Prostate gland (tissue), 2 donors: ENCODE data around the gene SPAG4. TPM values are rescaled to one million over a fixed set of nuclear protein-coding genes. Genes with fewer than 3 reads are reported as not detected.

Source experiments
- DNase-seq: peaks from one replicate; pipeline ENCODE4 v3.0.0-alpha.2; 2019; ENCODE audit warnings: low spot score
- H3K27ac ChIP-seq, 2 donors: fragments of 200-600 bp; sonication (generic); 2 replicates each; pipeline ENCODE4 v1.5.1; 2017 to 2019
- H3K27me3 ChIP-seq: fragments of 200-600 bp; sonication (generic); replicated peaks from 2 replicates; pipeline ENCODE4 v1.5.1; 2019; ENCODE audit not compliant: insufficient read depth
- H3K36me3 ChIP-seq, 2 donors: fragments of 200-600 bp; sonication (generic); 1 replicate in 1 of 2; 2 replicates in 1 of 2; pipeline versions ENCODE4 v1.5.1 to v1.8.1; 2017 to 2019
- H3K4me1 ChIP-seq: fragments of 200-600 bp; sonication (generic); replicated peaks from 2 replicates; pipeline ENCODE4 v1.5.1; 2019
- H3K4me3 ChIP-seq, 2 donors: fragments of 200-600 bp; sonication (generic); 2 replicates each; pipeline ENCODE4 v1.5.1; 2017 to 2019
- H3K9me3 ChIP-seq: fragments of 200-600 bp; sonication (generic); 2 replicates; pipeline ENCODE4 v1.5.1; 2017
- POLR2A ChIP-seq: fragments of 450-650 bp; IDR thresholded peaks from one replicate; pipeline ENCODE4 v1.6.1; 2016; ENCODE audit warnings: antibody characterized with exemption, mild to moderate bottlenecking
- POLR2AphosphoS5 ChIP-seq: sonication (generic); formaldehyde crosslinking; IDR thresholded peaks from one replicate; pipeline ENCODE4 v1.6.1; 2017; ENCODE audit warnings: antibody characterized with exemption
- WGBS: methylation state at CpG from one replicate; pipeline ENCODE4 v1.1.5; 2018; 5-methylcytosine and 5-hydroxymethylcytosine counted together
- intact Hi-C: fragments of 100-400 bp; cut with DNase I; formaldehyde crosslinking; loops from one replicate; pipeline ENCODE4 v1.14.2; 2022
- small RNA-seq, 2 donors: library from RNA; depleted of rRNA; stranded (forward); fragments of <200 nt; gene quantifications; one replicate each; pipeline ENCODE3, GENCODE V24; 2016
- total RNA-seq, 2 donors: library from RNA; depleted of rRNA; stranded (reverse); fragments of >200 nt; gene quantifications; one replicate each; pipeline ENCODE4 v1.1.0, GENCODE V29; 2016
- TF ChIP-seq, protein P1 (sequence below), 4 experiments: fragments of 200-600 bp in 2 of 4; fragments of 450-650 bp in 2 of 4; sonication (generic) in 2 of 4; IDR thresholded peaks; 1 replicate in 3 of 4; 2 replicates in 1 of 4; pipeline ENCODE4 v1.5.1; 2016 to 2019; ENCODE audit warnings: antibody characterized with exemption in 4 of 4, mild to moderate bottlenecking in 2 of 4, moderate library complexity in 2 of 4

The SPAG4 gene
- total RNA-seq, 2 donors from 2014 or later = 0.91 to 10.4 TPM

DNA sequence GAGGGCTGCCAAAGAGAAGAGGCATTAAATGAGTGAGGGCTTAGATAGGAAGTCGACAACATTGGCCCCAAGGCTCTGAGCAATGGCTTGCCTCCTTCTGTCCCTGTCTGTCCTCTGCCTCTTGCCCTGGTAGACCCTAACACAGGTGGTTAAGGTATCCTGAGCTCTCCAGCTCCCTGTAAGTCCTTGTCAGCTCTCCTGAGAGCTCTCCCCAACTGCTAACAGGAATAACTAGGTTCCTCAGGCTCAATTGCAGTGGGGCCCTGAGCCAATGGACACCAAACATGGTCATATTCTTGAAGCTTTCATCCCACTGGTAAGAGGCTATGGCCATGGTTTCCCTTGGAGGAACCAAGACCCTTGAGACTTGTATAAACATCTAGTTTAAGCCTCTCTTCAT, 54.1 kb downstream of the SPAG4 start:
- Histone ChIP-seq H3K9me3 (no peaks in the 10 kb centered on the region), H3K27ac (no peak overlapping the region), H3K27me3 (no peaks in the 10 kb centered on the region), H3K36me3 (peaks cover 3 to 18% of the 10 kb centered on the region in 2 donors), H3K4me1 (no peaks in the 10 kb centered on the region), H3K4me3 (no peak overlapping the region)
- TF ChIP-seq POLR2A (no peak), POLR2AphosphoS5 (no peak)
- TF ChIP-seq, protein P1, sequence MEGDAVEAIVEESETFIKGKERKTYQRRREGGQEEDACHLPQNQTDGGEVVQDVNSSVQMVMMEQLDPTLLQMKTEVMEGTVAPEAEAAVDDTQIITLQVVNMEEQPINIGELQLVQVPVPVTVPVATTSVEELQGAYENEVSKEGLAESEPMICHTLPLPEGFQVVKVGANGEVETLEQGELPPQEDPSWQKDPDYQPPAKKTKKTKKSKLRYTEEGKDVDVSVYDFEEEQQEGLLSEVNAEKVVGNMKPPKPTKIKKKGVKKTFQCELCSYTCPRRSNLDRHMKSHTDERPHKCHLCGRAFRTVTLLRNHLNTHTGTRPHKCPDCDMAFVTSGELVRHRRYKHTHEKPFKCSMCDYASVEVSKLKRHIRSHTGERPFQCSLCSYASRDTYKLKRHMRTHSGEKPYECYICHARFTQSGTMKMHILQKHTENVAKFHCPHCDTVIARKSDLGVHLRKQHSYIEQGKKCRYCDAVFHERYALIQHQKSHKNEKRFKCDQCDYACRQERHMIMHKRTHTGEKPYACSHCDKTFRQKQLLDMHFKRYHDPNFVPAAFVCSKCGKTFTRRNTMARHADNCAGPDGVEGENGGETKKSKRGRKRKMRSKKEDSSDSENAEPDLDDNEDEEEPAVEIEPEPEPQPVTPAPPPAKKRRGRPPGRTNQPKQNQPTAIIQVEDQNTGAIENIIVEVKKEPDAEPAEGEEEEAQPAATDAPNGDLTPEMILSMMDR (IDR thresholded peaks at IDR 0.05) = no peak
- DNase-seq = no peak
- 91% methylated on average over 1 of the region's 1 CpG for WGBS
- intact Hi-C loops = no loop called here

Small RNA genes lying within 50 kb of the gene (small RNA-seq; reads per million reads assigned to genes)
- 0 reads per million in 2 donors for gene RNU6-759P
- 0 reads per million in 2 donors for gene RPL37P1

Other genes starting within 250 kb of the SPAG4 start
- 10 to 100 TPM; 28.6 to 60.3 TPM for gene UQCC1, start 203.9 kb upstream of the SPAG4 start, total RNA-seq
- gene GDF5, start 177.6 kb upstream of the SPAG4 start, total RNA-seq = under 1 TPM; 0.50 to 0.68 TPM
- gene CEP250, start 160.2 kb upstream of the SPAG4 start, total RNA-seq = 10 to 100 TPM; 35.2 to 36.9 TPM
- not detected for gene C20orf173, start 86.2 kb upstream of the SPAG4 start, total RNA-seq
- gene ERGIC3, start 73.8 kb upstream of the SPAG4 start, total RNA-seq = 100 to 1,000 TPM; 277 to 282 TPM
- gene CPNE1, start 49.1 kb downstream of the SPAG4 start, total RNA-seq = 10 to 100 TPM; 90.1 to 91.4 TPM
- 10 to 100 TPM; 31.8 to 38.9 TPM for gene RBM12, start 49.1 kb downstream of the SPAG4 start, total RNA-seq
- gene NFS1, start 83.5 kb downstream of the SPAG4 start, total RNA-seq = 10 to 100 TPM; 41.2 to 56.7 TPM
- gene ROMO1, start 83.6 kb downstream of the SPAG4 start, total RNA-seq = 100 to 1,000 TPM; 249 to 320 TPM
- gene RBM39, start 126.4 kb downstream of the SPAG4 start, total RNA-seq = 100 to 1,000 TPM; 228 to 235 TPM
- gene PHF20, start 156.2 kb downstream of the SPAG4 start, total RNA-seq = 10 to 100 TPM; 34.7 to 61.1 TPM